Ovary (tissue), 9 donors: Measurements from ENCODE around the gene NFIC. TPM values are rescaled to one million over a fixed set of nuclear protein-coding genes. Genes with fewer than 3 reads are reported as not detected.

Experiments used
- DNase-seq, 5 donors: peaks; one replicate each; pipeline ENCODE4 v3.0.0-alpha.2; 2019 to 2020
- H3K27ac ChIP-seq, 2 donors: fragments of 200-600 bp; one replicate each; pipeline versions ENCODE4 v1.5.1 to v1.8.0; 2019 to 2022
- H3K27me3 ChIP-seq: fragments of 200-600 bp; one replicate; pipeline ENCODE4 v1.8.0; 2022
- H3K36me3 ChIP-seq: fragments of 200-600 bp; sonication (generic); one replicate; pipeline ENCODE4 v1.5.1; 2019
- H3K4me1 ChIP-seq: one replicate; pipeline ENCODE4 v1.8.1; 2013; ENCODE audit warnings: mild to moderate bottlenecking, moderate library complexity; ENCODE audit not compliant: insufficient read depth
- H3K4me3 ChIP-seq: fragments of 200-600 bp; sonication (generic); one replicate; pipeline ENCODE4 v1.5.1; 2017
- H3K9me3 ChIP-seq, 2 donors: fragments of 200-600 bp in 1 of 2; sonication (generic) in 1 of 2; one replicate each; pipeline versions ENCODE4 v1.5.1 to v1.8.1; 2013 to 2019; ENCODE audit warnings: mild to moderate bottlenecking in 1 of 2, moderate library complexity in 1 of 2
- CTCF ChIP-seq, 3 donors: fragments of 450-650 bp in 2 of 3; fragments of 200-600 bp in 1 of 3; IDR thresholded peaks; one replicate each; pipeline versions ENCODE4 v1.5.1 to v1.8.0; 2016 to 2022; ENCODE audit warnings: antibody characterized with exemption in 3 of 3, mild to moderate bottlenecking in 1 of 3
- EP300 ChIP-seq: sonication (generic); formaldehyde crosslinking; IDR thresholded peaks from one replicate; pipeline ENCODE4 v1.6.1; 2017; ENCODE audit warnings: antibody characterized with exemption
- POLR2A ChIP-seq: fragments of 450-650 bp; IDR thresholded peaks from one replicate; pipeline ENCODE4 v1.6.1; 2017; ENCODE audit warnings: antibody characterized with exemption, mild to moderate bottlenecking, moderate library complexity
- WGBS, 3 donors: extraction: QIAGEN DNeasy Blood & Tissue Kit in 1 of 3; methylation state at CpG; one replicate each; pipeline versions ENCODE4 v1.1.5 to v1.1.7; 2013 to 2017; 5-methylcytosine and 5-hydroxymethylcytosine counted together
- intact Hi-C, 4 donors: fragments of 100-400 bp; cut with DNase I; formaldehyde crosslinking; loops; one replicate each; pipeline versions ENCODE4 v1.11.0 to v1.15.1; 2022 to 2023
- polyA plus RNA-seq, 2 donors: library from polyadenylated mRNA; stranded (reverse); fragments of 200-250 nt in 1 of 2; fragments of 350-450 nt in 1 of 2; fragmentation: Illumina TruSeq in 1 of 2; extraction: RNeasy Lipid Tissue Mini Kit (QIAGEN cat#74804) in 1 of 2; gene quantifications; one replicate each; pipeline ENCODE4 v1.2.3, GENCODE V29; 2013 to 2014
- total RNA-seq, 7 donors: library from RNA; depleted of rRNA in 2 of 7; stranded (reverse); fragments of >200 nt in 2 of 7; fragmentation: NEBNext Ultra II Directional in 3 of 7; extraction: Animal tissue kit (Norgen Biotek cat#: 25700) in 3 of 7; gene quantifications; one replicate each; pipeline versions ENCODE4 v1.1.0 to v1.2.4, GENCODE V29; 2016 to 2023
- donor health status: DM: no; HTN: no; CAD: no; lungs with moderate emphysema.
- donor health status: DM: no; HTN: no; CAD: no.
- donor health status: Bipolar disorder and iron deficiency.
- donor health status: DM: yes; HTN: yes; CAD: no.
- donor health status: DM: no; HTN: no; CAD: no.
- donor health status: DM: yes; HTN: yes; CAD: no.

Gene NFIC
- total and polyA plus RNA-seq, 9 donors: 31.9 to 345 (median 250) TPM

GRCh38 chr19:3475449-3475848 is 109.1 kb downstream of the NFIC start:
- intact Hi-C loops: loop anchor here in 2 of 4 donors (2.0 to 5.0 kb wide), 2 partner anchors 151 to 163 kb away; no protein-coding TSS in a partner anchor
- no peaks in the 10 kb centered on the region for H3K4me1 ChIP-seq
- DNase-seq: no peak
- TF ChIP-seq CTCF (IDR thresholded peaks at IDR 0.05) (no peak), POLR2A (no peak), EP300 (no peak)
- H3K9me3 ChIP-seq: no peaks in the 10 kb centered on the region
- H3K4me3 ChIP-seq: no peak overlapping the region
- no peaks in the 10 kb centered on the region for H3K36me3 ChIP-seq
- no peaks in the 10 kb centered on the region for H3K27me3 ChIP-seq
- no peak overlapping the region for H3K27ac ChIP-seq
- 76 to 87% (median 80%) methylated on average over 4 of the region's 4 CpGs for WGBS, 3 donors

- WGBS, 3 donors: 58 to 90% (median 81%) methylated on average over 2 of the region's 2 CpGs
- no peak overlapping the region for H3K27ac ChIP-seq
- H3K4me1 ChIP-seq: no peaks in the 10 kb centered on the region
- no peaks in the 10 kb centered on the region for H3K27me3 ChIP-seq
- DNase-seq: no peak
- H3K36me3 ChIP-seq: no peaks in the 10 kb centered on the region
- no peak for TF ChIP-seq CTCF (IDR thresholded peaks at IDR 0.05)
- TF ChIP-seq POLR2A: no peak
- no peak for TF ChIP-seq EP300
- intact Hi-C loops: loop anchor here in 1 of 4 donors (5.0 kb wide), 1 partner anchor 165 kb away; no protein-coding TSS in a partner anchor
- H3K4me3 ChIP-seq: no peak overlapping the region
- no peaks in the 10 kb centered on the region for H3K9me3 ChIP-seq
Observed at GRCh38 chr19:3476830-3477229, 110.4 kb downstream of the NFIC start.

- H3K36me3 ChIP-seq: no peaks in the 10 kb centered on the region
- H3K4me3 ChIP-seq: no peak overlapping the region
- TF ChIP-seq EP300 (no peak), POLR2A (no peak), CTCF (IDR thresholded peaks at IDR 0.05) (no peak)
- H3K4me1 ChIP-seq: no peaks in the 10 kb centered on the region
- no peak for DNase-seq
- no peaks in the 10 kb centered on the region for H3K27me3 ChIP-seq
- H3K27ac ChIP-seq: no peak overlapping the region
- intact Hi-C loops: loop anchor here in 1 of 4 donors (5.0 kb wide), 1 partner anchor 165 kb away; no protein-coding TSS in a partner anchor
- H3K9me3 ChIP-seq: no peaks in the 10 kb centered on the region
Observed at GRCh38 chr19:3477506-3477905, 111.1 kb downstream of the NFIC start.

- Histone ChIP-seq H3K4me3 (no peak overlapping the region), H3K27ac (no peak overlapping the region), H3K36me3 (no peaks in the 10 kb centered on the region), H3K4me1 (no peaks in the 10 kb centered on the region), H3K27me3 (no peaks in the 10 kb centered on the region), H3K9me3 (no peaks in the 10 kb centered on the region)
- DNase-seq: no peak
- TF ChIP-seq EP300: no peak
- TF ChIP-seq POLR2A: no peak
- TF ChIP-seq CTCF (IDR thresholded peaks at IDR 0.05): no peak
- 89 to 91% (median 90%) methylated on average over 2 of the region's 2 CpGs for WGBS, 3 donors
- intact Hi-C loops: loop anchor here in 1 of 4 donors (5.0 kb wide), 1 partner anchor 166 kb away; no protein-coding TSS in a partner anchor
Observed at GRCh38 chr19:3477951-3478350, 111.6 kb downstream of the NFIC start.
